ENCODE results near the gene ACADS. TPM values are rescaled to one million over a fixed set of nuclear protein-coding genes. Genes with fewer than 3 reads are reported as not detected.

The ACADS gene
- total and polyA plus RNA-seq, 9 of the 15 experiments (the other 6 are each of a cell fraction or from before 2014, with no cell fraction given) = 0.06 to 20.3 (median 8.8) TPM

- H3K4me2 ChIP-seq (ENCODE audit: insufficient read depth, low read length) = peak overlapping the region; percentile 92
- BruUV-seq (replicated peaks) = no TSS peak
- no peak overlapping the region for H3K27ac ChIP-seq (ENCODE audit: extremely low read depth, low read depth, low read length)
- WGBS (ENCODE audit: insufficient coverage, low coverage, missing lambda C conversion rate) = 64% methylated on average over 6 of the region's 6 CpGs
- CTCF ChIA-PET (ENCODE audit: low intra/inter-chr PET ratio) = no interaction called here
- DNase-seq (ENCODE audit: extremely low read depth in 1 of 4, low spot score in 3 of 4) (no peak), FAIRE-seq (no peak), ATAC-seq (no peak)
- POLR2A ChIA-PET = interaction anchor here (0.9 to 3.3 kb wide), 4 partner anchors 9 to 396 kb away, joined by 3 to 10 read pairs (median 4); partner anchors contain the start of gene RNU4-1
- intact Hi-C loops (cut with micrococcal nuclease) (no loop called here), in situ Hi-C loops (cut with MboI) (no loop called here)
- H3K9ac ChIP-seq (ENCODE audit: insufficient read depth in 1 of 2, low read depth in 2 of 2, low read length in 2 of 2) = peak overlapping the region; percentile 79 to 87; a peak in 2 of 4 replicates
- H3K36me3 ChIP-seq (ENCODE audit: control insufficient read depth, insufficient read depth, low read length) = peaks cover 38% of the 10 kb centered on the region
- H3K9me1 ChIP-seq (ENCODE audit: control insufficient read depth, insufficient read depth, low read length) = no peaks in the 10 kb centered on the region
- peak overlapping the region; percentile 91 for H3K4me3 ChIP-seq
- peaks cover 17 to 19% of the 10 kb centered on the region in 2 experiments; a peak in 3 of 5 replicates for H3K4me1 ChIP-seq (replicated peaks in 1 of 2; ENCODE audit: control insufficient read depth in 2 of 2, insufficient read depth in 2 of 2, low read length in 2 of 2)
- H2AFZ ChIP-seq (ENCODE audit: low read depth, low read length) = no peak overlapping the region
- H3K27me3 ChIP-seq (ENCODE audit: control insufficient read depth in 2 of 2, insufficient read depth in 2 of 2, low read length in 2 of 2) = no peaks in the 10 kb centered on the region
- H3K9me3 ChIP-seq (replicated peaks; ENCODE audit: control insufficient read depth, insufficient read depth, low read depth, low read length) = no peaks in the 10 kb centered on the region
- peaks cover 19% of the 10 kb centered on the region for H4K20me1 ChIP-seq (replicated peaks; ENCODE audit: control insufficient read depth, insufficient read depth, low read length)
- peaks cover 65% of the 10 kb centered on the region for H3K79me2 ChIP-seq (ENCODE audit: control insufficient read depth, insufficient read depth, low read length)
- TF ChIP-seq RERE (CRISPR knock-in tag; IDR thresholded peaks at IDR 0.05; ENCODE audit: borderline replicate concordance) (no peak), PCBP2 (IDR thresholded peaks at IDR 0.05; ENCODE audit: low read depth, low read length, poor library complexity, severe bottlenecking) (no peak), ZFX (CRISPR knock-in tag; IDR thresholded peaks at IDR 0.05) (no peak), ZNF143 (CRISPR knock-in tag; IDR thresholded peaks at IDR 0.05) (no peak), ZEB2 (IDR thresholded peaks at IDR 0.05) (no peak), ZNF23 (CRISPR knock-in tag; IDR thresholded peaks at IDR 0.05) (no peak), PHF8 (IDR thresholded peaks at IDR 0.05; ENCODE audit: borderline replicate concordance, low read length) (no peak)
- TF ChIP-seq, protein P1, sequence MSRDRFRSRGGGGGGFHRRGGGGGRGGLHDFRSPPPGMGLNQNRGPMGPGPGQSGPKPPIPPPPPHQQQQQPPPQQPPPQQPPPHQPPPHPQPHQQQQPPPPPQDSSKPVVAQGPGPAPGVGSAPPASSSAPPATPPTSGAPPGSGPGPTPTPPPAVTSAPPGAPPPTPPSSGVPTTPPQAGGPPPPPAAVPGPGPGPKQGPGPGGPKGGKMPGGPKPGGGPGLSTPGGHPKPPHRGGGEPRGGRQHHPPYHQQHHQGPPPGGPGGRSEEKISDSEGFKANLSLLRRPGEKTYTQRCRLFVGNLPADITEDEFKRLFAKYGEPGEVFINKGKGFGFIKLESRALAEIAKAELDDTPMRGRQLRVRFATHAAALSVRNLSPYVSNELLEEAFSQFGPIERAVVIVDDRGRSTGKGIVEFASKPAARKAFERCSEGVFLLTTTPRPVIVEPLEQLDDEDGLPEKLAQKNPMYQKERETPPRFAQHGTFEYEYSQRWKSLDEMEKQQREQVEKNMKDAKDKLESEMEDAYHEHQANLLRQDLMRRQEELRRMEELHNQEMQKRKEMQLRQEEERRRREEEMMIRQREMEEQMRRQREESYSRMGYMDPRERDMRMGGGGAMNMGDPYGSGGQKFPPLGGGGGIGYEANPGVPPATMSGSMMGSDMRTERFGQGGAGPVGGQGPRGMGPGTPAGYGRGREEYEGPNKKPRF (IDR thresholded peaks at IDR 0.05; ENCODE audit: low read depth, low read length) = no peak
- TF ChIP-seq, protein P2, sequence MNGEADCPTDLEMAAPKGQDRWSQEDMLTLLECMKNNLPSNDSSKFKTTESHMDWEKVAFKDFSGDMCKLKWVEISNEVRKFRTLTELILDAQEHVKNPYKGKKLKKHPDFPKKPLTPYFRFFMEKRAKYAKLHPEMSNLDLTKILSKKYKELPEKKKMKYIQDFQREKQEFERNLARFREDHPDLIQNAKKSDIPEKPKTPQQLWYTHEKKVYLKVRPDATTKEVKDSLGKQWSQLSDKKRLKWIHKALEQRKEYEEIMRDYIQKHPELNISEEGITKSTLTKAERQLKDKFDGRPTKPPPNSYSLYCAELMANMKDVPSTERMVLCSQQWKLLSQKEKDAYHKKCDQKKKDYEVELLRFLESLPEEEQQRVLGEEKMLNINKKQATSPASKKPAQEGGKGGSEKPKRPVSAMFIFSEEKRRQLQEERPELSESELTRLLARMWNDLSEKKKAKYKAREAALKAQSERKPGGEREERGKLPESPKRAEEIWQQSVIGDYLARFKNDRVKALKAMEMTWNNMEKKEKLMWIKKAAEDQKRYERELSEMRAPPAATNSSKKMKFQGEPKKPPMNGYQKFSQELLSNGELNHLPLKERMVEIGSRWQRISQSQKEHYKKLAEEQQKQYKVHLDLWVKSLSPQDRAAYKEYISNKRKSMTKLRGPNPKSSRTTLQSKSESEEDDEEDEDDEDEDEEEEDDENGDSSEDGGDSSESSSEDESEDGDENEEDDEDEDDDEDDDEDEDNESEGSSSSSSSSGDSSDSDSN (IDR thresholded peaks at IDR 0.05; ENCODE audit: borderline replicate concordance in 1 of 2, low read depth in 2 of 2, low read length in 2 of 2) = no peak
- TF ChIP-seq, protein P3, sequence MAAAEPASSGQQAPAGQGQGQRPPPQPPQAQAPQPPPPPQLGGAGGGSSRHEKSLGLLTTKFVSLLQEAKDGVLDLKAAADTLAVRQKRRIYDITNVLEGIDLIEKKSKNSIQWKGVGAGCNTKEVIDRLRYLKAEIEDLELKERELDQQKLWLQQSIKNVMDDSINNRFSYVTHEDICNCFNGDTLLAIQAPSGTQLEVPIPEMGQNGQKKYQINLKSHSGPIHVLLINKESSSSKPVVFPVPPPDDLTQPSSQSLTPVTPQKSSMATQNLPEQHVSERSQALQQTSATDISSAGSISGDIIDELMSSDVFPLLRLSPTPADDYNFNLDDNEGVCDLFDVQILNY (CRISPR knock-in tag; IDR thresholded peaks at IDR 0.05) = no peak
Observed at GRCh38 chr12:120689397-120690082, 36.1 kb upstream of the ACADS start.

Measured in K562 (cell line).